Measurements from ENCODE around the gene CCDC171. TPM values are rescaled to one million over a fixed set of nuclear protein-coding genes. Genes with fewer than 3 reads are reported as not detected.

Gene CCDC171
- total and polyA plus RNA-seq, 10 of the 15 experiments (the other 5 are each of a cell fraction or from before 2014, with no cell fraction given): 1.00 to 7.2 (median 2.8) TPM

DNA sequence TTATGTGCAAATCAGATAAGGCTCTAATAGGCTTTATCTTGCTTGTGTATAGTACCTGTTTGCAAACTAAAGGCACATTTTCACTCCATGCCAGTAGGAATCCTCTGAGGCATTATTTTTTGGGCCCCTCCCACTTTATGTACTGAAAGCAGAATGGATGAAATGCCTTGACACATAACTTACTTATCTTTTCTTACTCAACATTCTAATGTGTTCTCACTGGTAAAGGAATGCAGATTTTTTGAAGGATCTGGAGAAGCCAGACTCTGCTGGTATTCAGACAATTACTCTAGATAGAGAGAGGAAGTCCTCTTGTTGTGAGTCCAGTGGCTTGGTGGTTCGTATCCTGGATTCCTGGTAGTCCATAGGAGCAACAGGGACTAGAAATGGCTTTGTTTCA is 336.7 kb downstream of the CCDC171 start:
- WGBS (ENCODE audit: insufficient coverage, insufficient replicate concordance, low lambda C conversion rate, missing lambda C conversion rate): 39% methylated on average over 1 of the region's 1 CpG
- in situ Hi-C loops (cut with MboI): no loop called here

More for the DNA sequence above, 336.7 kb downstream of the CCDC171 start:
- DNase-seq (ENCODE audit: low read depth, low spot score) (no peak), ATAC-seq (no peak), FAIRE-seq (no peak)
- POLR2A ChIA-PET: no interaction called here
- Histone ChIP-seq H3K27ac (ENCODE audit: control insufficient read depth, insufficient read depth) (no peak overlapping the region), H3K27me3 (replicated peaks in 1 of 2; ENCODE audit: control insufficient read depth in 2 of 2, insufficient read depth in 2 of 2, low read length in 1 of 2) (no peaks in the 10 kb centered on the region), H3K4me1 (ENCODE audit: control insufficient read depth, insufficient read depth, low read length) (no peaks in the 10 kb centered on the region), H3K4me3 (no peak overlapping the region), H3K9ac (ENCODE audit: control insufficient read depth, insufficient read depth, low read length) (no peak overlapping the region), H3K36me3 (ENCODE audit: control insufficient read depth in 2 of 2, insufficient read depth in 2 of 2, low read length in 1 of 2) (no peaks in the 10 kb centered on the region), H4K20me1 (ENCODE audit: control insufficient read depth, insufficient read depth) (no peaks in the 10 kb centered on the region), H2AFZ (ENCODE audit: control insufficient read depth, low read depth, low read length) (no peak overlapping the region), H3K4me2 (ENCODE audit: control insufficient read depth, insufficient read depth) (no peak overlapping the region), H3K9me3 (replicated peaks; ENCODE audit: control insufficient read depth, insufficient read depth, low read length) (no peaks in the 10 kb centered on the region), H3K79me2 (ENCODE audit: control insufficient read depth, insufficient read depth, low read length) (no peaks in the 10 kb centered on the region)
- RAD21 ChIA-PET (ENCODE audit: unreplicated experiment): no interaction called here
- TF ChIP-seq TARDBP (IDR thresholded peaks at IDR 0.05; ENCODE audit: borderline replicate concordance): no peak
- no peak for TF ChIP-seq MEF2B (IDR thresholded peaks at IDR 0.05; ENCODE audit: partially characterized antibody, poor library complexity, severe bottlenecking)
- no peak for TF ChIP-seq CBX3 (IDR thresholded peaks at IDR 0.05; ENCODE audit: borderline replicate concordance, low read depth)
- no peak for TF ChIP-seq IKZF2 (IDR thresholded peaks at IDR 0.05)
- TF ChIP-seq POU2F2 (IDR thresholded peaks at IDR 0.05; ENCODE audit: borderline replicate concordance, low read depth, low read length): no peak
- no peak for TF ChIP-seq JUND (IDR thresholded peaks at IDR 0.05; ENCODE audit: low read depth, low read length)
- TF ChIP-seq ATF7 (IDR thresholded peaks at IDR 0.05; ENCODE audit: low read depth): no peak
- no peak for TF ChIP-seq EGR1 (IDR thresholded peaks at IDR 0.05; ENCODE audit: borderline replicate concordance in 1 of 2, low read depth in 2 of 2, low read length in 2 of 2)
- TF ChIP-seq, protein P1, sequence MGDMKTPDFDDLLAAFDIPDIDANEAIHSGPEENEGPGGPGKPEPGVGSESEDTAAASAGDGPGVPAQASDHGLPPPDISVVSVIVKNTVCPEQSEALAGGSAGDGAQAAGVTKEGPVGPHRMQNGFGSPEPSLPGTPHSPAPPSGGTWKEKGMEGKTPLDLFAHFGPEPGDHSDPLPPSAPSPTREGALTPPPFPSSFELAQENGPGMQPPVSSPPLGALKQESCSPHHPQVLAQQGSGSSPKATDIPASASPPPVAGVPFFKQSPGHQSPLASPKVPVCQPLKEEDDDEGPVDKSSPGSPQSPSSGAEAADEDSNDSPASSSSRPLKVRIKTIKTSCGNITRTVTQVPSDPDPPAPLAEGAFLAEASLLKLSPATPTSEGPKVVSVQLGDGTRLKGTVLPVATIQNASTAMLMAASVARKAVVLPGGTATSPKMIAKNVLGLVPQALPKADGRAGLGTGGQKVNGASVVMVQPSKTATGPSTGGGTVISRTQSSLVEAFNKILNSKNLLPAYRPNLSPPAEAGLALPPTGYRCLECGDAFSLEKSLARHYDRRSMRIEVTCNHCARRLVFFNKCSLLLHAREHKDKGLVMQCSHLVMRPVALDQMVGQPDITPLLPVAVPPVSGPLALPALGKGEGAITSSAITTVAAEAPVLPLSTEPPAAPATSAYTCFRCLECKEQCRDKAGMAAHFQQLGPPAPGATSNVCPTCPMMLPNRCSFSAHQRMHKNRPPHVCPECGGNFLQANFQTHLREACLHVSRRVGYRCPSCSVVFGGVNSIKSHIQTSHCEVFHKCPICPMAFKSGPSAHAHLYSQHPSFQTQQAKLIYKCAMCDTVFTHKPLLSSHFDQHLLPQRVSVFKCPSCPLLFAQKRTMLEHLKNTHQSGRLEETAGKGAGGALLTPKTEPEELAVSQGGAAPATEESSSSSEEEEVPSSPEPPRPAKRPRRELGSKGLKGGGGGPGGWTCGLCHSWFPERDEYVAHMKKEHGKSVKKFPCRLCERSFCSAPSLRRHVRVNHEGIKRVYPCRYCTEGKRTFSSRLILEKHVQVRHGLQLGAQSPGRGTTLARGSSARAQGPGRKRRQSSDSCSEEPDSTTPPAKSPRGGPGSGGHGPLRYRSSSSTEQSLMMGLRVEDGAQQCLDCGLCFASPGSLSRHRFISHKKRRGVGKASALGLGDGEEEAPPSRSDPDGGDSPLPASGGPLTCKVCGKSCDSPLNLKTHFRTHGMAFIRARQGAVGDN (IDR thresholded peaks at IDR 0.05): no peak
- no peak for TF ChIP-seq RAD21 (IDR thresholded peaks at IDR 0.05; ENCODE audit: insufficient read depth, low read depth, low read length)
- TF ChIP-seq NFIC (IDR thresholded peaks at IDR 0.05; ENCODE audit: low read depth, low read length): no peak
- TF ChIP-seq, protein P2, sequence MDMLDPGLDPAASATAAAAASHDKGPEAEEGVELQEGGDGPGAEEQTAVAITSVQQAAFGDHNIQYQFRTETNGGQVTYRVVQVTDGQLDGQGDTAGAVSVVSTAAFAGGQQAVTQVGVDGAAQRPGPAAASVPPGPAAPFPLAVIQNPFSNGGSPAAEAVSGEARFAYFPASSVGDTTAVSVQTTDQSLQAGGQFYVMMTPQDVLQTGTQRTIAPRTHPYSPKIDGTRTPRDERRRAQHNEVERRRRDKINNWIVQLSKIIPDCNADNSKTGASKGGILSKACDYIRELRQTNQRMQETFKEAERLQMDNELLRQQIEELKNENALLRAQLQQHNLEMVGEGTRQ (IDR thresholded peaks at IDR 0.05; ENCODE audit: borderline replicate concordance, low read depth, low read length): no peak
- TF ChIP-seq SREBF1 (IDR thresholded peaks at IDR 0.05; ENCODE audit: low read length): no peak
- TF ChIP-seq SIX5 (IDR thresholded peaks at IDR 0.05; ENCODE audit: low read depth, low read length, severe bottlenecking): no peak
- TF ChIP-seq BMI1 (IDR thresholded peaks at IDR 0.05; ENCODE audit: borderline replicate concordance): no peak
- TF ChIP-seq, protein P3, sequence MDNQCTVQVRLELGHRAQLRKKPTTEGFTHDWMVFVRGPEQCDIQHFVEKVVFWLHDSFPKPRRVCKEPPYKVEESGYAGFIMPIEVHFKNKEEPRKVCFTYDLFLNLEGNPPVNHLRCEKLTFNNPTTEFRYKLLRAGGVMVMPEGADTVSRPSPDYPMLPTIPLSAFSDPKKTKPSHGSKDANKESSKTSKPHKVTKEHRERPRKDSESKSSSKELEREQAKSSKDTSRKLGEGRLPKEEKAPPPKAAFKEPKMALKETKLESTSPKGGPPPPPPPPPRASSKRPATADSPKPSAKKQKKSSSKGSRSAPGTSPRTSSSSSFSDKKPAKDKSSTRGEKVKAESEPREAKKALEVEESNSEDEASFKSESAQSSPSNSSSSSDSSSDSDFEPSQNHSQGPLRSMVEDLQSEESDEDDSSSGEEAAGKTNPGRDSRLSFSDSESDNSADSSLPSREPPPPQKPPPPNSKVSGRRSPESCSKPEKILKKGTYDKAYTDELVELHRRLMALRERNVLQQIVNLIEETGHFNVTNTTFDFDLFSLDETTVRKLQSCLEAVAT (IDR thresholded peaks at IDR 0.05): no peak
- no peak for TF ChIP-seq FOXK2 (IDR thresholded peaks at IDR 0.05)
- no peak for TF ChIP-seq PAX8 (IDR thresholded peaks at IDR 0.05)
- TF ChIP-seq CREM (IDR thresholded peaks at IDR 0.05; ENCODE audit: low read depth): no peak
- CTCF ChIA-PET: no interaction called here
- SMC1A ChIA-PET (ENCODE audit: uncharacterized antibody, unreplicated experiment): no interaction called here
- intact Hi-C loops (cut with micrococcal nuclease; ENCODE audit: unreplicated experiment): no loop called here
- no TSS peak for BruUV-seq (replicated peaks)

All from GM12878 (cell line).